ENCODE measurements around the gene COQ9.

Gene COQ9

DNA sequence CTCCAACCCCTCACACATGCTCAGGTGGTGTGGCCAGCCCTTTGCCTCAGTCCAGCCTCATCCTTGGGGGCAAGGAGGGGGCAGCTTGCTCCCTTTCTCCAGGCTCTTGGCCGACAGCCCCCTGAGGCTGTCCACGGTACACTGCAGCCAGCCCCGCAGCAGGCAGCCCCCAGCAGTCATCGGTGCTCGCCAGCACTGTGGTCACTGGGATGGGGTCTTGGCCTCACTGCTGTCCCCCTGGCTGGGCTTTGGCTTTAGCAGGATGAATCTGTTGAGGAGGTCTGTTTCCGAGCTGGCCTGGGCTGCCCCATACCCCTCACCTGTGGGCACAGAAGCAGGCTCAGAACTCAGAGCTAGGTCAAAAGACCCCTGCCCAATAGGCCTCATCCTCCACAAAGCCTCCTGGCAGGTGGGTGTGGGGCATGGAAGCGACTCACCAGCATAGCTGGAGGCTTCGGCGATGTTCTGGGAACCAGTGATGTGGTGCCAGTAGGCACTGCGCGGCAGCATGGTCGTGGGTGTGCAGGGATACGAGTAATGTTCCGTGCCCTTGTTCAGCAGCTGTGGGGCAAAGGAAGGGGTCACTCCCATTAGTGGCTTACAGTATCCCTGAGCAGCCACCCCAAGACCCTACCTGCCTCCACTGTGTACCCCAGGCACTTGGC lies 26.0 kb downstream of the COQ9 start:
- no peak for DNase-seq (ENCODE audit: low read depth)

DNA sequence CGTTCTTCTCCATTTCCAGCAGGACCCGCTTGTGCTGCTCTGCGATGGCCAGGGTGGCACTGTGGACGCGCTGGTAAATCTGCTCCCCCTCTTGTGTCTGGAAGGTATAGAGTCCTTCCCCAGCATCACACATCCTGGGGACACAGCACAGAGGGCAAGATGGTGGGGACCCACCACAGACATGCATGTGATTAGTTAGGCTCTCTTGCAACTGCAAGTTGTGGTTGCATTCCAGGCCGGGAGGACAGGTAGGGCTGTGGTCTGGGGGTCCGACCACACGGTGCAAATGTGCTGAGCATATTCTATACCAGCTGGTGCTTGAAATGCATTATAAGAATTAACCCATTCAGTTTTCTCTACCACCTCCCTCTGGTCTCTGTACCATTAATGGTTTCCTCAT lies 26.6 kb downstream of the COQ9 start:
- no peak for DNase-seq (ENCODE audit: low read depth)

DNA sequence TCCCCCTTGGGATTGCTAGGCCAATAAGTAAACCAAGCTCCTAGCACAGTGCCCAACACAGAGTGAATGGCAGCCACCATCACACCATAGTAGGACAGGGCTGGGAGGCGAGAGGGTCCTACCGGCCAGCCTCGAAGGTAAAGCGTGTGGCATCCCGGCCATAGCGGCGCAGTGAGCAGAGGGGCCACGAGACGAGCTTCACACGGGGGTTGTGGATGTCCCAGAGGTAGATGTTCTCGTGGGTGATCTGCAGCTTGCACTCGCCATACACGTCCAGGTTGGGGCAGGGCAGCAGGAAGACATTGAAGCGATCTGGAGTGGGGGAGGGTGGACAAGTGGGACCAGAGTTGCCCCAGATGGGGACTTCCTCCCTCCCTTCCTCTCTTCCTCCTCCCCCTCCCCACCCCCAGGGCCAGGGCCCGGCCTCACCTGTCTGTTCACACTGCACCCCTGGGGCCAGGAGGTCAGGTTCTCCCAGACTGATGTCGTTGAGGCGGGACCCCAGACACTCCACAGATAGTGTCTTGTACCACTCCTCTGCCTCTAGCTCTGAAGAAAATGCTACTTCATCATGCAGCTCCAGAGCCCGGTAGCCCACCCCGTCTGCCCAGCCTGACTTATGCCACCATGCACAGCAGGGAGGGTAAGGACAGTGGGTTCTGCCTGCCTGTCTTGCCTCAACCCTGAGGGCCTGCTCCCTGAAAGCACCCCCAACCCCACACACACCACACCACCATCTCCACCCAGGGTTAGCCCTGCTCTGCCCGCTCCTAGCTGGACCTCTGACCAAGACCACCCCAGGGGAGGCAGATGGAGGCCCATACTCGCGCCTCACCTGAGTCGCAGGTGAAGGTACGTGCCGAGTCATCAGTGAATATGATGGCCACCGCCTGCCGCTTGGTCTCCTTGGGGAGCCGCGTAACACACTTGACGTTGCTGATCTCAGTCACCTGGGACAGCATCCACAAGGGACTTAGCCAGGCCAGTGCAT lies 27.7 kb downstream of the COQ9 start:
- DNase-seq (ENCODE audit: low read depth) = no peak

DNA sequence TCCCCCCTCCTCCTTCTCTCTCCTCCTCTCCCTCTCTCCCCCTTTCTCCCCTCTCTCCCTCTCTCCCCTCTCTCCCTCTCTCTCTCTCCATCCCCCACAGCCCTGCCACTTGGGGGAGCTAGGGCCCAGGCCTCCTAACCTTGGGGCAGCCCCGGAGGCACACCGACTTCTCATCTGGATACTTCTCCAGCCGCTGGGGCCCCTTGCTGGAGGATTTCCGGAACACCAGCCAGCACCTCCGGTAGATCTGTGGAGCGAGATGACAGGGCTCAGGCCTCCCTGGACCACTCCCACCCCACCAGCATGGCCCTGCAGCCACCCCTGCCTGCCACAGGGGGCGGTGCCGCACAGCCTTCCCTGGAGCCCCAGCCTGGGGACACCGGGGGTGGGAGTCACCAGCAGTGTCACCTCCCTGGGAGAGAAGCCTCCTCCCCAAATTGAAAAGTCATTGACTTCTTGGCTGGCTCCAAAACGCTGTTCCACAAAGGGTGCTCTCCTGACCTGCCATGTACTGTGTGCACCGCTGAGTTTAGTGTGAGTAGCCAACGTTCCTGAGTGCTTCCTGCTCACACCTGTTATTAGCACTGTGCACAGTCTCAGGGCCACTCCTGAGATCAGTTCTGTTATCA lies 28.5 kb downstream of the COQ9 start:
- DNase-seq (ENCODE audit: low read depth) = peak; percentile 84

DNA sequence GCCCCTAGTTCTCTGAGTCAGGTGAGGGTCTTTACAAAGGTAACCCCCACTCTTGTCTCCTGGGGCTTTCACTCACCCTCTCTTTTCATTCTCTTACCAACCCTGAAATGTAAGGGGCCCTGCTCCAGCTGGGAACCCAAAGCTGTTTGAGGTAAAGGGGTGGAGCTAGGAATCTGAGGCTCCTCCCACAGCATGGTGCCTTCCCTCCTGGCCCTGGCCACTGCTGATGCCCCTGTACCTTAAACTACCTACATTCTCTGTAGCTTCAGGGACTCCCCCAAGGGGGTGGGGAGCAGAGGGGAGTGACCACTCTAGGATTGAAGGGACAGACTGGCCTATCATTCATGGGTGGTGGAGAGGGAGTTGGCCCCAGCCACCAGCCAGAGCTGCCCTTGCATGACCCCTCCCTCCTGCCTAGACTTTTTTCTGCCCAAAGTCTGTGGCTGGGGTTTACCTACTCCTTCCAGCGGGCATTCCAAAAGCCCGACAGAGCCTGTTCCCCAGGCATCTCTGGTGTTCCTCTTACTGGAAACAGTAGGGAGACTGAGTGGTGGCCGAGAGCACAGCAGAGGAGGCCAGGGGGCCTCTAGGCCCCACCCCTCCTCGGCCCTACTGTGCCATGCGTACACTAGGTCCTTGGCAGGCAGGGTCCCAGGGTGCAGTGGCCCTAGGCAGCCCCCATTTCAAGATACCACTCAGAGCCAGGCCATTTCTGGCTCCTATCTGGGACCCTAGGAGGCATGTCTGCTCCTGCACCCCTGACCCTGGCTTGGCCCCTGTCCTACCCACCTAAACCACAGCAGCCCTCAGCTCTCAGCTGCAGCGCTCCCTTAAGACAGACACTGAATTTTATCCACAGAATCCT lies 29.5 kb downstream of the COQ9 start:
- no peak for DNase-seq (ENCODE audit: low read depth)

DNA sequence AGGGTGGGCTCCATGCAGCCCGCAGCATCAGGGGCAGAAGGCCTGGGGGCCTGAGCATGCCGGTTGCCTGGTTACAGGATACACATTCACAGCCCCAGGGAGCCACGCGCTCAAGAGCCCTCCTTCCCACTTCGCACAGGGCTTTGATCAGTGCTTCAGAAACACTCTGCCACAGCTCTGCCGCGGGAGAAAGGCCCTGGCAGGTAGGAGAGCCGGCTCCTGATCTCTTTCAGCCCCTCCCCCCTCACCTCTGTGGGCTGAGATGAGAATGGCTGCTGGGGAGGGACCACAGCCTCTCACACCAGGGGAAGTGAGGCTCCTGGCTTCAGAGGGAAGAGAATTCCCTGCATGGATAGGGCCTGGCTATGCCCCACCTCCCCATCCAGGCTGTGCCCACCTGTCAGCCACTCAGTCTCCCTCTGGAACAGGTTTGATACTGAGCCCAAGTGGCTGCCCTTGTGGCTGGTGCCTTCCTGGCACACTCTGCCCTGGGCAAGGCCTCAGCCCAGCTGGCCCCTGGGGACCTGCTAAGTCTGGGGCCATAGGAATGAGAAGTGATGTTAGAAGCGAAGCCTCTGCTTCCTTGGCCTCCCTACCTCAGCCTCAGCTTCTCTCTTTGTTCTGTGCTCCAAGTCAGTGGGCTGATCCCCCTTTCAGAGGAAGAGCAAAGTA lies 30.4 kb downstream of the COQ9 start:
- no peak for DNase-seq (ENCODE audit: low read depth)

DNA sequence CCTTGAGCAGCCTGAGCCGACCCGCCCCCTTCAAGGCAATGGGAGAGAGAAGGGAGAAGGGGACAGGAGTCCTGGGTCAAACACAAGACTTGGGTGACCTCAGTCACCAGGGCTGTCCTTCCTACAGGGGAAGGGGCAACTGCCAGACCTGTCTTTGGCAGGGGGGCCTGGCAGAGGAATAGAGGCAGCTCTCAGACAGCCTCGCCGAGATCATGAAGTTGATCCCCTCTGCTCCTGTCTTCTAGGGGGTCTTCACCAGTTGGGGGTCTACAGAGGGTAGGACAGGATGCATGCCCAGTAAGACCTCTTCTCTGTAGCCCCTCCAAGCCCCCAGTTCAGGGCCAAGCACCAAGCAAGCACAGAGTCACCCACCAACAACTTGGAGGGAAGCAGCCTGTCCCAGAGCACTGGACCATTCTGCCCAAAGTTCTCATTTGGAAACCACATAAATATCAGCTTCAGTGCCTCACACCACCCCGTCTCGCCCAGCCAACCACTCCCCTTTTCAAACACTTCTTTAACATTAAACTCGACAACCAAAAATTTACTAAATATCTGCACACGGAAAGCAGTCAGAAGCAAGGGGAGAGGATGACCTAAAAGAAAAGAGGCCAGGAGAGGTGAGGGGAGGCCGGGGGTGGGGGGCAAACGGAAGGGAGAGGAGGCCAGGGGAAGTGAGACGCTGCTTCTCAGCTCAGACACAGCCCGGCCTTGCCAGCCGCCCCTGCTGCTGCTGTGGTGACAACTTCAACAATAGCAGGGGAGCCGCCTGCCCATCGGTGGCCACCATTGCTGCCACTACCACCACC lies 31.3 kb downstream of the COQ9 start:
- DNase-seq (ENCODE audit: low read depth) = no peak

DNA sequence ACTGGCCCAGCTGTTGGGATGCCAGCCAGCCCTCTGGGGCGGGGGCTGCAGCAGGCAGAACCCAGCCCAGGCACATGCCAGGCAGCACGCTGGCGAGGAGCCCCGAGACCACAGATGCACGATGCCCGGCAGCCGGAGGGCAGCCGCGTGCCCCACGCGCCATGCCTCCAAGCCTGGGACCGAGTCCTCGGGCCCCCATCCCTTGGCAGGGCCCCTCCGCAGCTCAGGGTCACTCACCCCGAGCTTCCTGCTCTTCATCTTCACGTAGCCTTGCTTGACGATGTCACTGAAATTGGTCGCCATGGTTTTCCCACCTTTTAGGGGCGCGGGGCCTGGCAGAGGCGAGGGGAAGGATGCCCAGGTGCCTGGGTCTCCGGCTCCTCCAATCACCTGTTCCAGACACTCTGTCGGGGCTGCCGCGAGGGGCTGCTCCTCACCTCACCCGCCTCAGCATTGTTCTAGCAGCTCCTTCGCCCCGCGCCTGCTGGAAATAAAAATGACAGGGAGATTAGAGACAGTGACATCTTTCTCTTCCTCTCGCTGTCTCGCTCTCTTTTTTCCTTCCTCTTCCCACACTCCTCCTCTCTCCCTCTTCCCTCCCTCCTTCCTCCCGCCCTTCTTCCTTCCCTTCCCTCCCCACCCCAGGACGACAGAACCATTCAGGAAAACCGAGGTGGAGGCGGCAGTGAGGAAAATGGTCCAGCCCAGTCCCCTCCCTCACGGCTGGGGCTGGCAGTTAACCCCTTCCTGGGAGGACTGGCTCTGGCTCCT lies 32.1 kb downstream of the COQ9 start:
- DNase-seq (ENCODE audit: low read depth) = no peak

DNA sequence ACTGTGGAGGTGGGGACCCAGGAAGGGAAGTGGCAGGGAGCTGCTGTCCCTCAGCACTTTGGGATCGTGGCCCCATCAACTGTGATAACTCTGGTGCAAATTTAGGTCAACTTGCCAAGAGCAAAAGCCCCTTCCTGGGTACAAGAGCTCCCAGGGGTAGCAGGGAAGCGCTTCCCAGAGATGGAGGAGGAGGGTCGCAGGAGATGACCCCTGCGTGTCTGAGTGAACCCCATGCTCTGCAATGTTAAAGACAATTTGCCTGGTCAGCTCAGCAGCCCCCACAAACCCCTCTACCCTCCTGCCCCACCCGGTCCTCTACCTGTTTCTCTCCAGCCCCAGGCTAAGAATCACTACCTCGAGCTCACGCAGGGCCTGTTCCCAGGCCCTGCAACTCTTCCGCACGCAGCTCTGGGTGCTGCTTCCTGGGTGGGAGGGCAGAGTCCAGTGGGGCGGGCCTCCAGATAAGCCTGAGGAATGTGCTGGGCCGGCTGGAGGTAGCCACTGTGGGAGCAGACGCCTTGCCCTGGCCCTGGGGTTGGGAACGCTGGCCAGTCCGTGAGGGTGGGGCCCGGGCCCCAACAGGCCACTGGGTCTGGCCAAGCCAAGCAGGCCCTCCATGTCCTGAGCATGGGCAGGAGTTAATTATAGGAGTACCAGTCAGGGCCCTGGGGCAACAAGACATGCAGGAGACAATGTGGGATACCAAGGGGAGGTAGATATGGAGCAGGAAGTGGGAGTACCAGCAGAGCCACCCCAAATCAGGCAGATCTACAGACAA lies 32.9 kb downstream of the COQ9 start:
- DNase-seq (ENCODE audit: low read depth) = no peak

DNA sequence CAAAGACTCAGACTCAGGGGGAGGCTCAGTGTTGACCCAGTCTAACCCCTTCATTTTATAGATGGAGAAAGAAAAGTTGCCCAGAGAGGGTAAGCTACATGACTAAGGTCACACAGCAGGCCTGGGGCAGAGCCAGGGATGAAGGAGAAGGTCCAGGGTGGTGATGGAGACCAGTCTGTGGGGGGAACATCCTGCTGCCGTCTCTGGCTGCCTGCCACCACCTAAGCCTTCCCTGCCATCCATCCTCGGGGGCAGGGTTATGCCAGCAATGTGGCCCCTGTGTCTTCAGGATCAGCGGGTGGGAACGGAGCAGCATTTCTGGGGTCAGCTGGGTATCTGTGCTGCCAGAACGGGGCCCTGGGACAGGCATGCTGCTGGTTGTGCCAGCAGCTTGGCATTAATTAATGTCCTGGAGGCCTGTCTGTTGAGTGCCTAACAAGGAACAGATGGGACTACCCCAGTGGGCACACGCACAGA lies 33.5 kb downstream of the COQ9 start:
- no peak for DNase-seq (ENCODE audit: low read depth)

DNA sequence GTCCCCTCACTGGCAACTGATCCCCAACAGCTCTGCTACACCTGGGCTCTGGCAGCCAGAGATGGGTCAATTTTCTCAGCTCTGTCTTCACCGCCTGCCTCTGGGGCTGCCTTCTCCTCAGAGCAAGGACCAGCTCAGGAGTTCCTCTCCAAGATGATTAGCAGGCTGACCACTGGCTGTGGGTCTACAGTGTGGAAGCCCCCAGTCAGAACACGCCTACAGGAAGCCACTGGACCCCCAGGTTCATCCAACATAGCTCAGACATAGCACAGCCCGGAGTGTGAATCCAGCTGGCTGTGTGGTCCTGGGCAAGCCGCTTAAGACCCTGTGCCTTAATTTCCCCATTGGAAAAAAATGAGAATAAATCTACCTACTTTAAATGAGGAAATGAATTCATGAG lies 34.1 kb downstream of the COQ9 start:
- DNase-seq (ENCODE audit: low read depth) = no peak

DNA sequence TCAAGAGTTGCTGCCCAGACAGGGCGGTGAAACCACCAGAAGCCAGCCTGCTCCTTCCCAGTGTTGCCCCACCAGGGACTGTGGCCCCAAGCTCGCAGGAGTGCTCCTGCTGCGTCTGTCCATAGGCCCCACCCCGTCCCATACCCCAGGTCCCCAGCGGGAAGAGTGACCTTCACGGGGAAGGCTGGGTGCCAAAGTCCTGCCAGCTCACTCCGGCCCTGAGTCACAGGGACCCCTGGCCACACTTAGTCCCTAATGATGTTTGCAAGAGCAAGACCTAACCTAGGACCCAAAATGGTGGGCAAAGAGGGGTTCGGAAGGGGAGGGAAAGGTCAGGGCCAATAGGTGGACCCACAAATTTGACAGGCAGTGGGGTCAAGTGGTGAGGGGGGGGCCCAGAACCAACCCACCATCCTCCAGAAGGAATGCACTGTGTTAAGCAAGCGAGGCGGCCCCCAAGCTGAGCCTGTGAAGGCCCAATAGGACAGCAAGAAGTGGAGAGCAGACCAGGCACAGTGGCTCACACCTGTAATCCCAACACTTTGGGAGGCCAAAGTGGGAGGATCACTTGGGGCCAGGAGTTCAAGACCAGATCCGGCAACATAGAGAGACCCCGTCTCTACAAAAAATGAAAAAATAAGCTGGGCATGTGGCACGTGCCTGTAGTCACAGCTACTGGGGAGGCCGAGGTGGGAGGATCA lies 35.7 kb downstream of the COQ9 start:
- no peak for DNase-seq (ENCODE audit: low read depth)

DNA sequence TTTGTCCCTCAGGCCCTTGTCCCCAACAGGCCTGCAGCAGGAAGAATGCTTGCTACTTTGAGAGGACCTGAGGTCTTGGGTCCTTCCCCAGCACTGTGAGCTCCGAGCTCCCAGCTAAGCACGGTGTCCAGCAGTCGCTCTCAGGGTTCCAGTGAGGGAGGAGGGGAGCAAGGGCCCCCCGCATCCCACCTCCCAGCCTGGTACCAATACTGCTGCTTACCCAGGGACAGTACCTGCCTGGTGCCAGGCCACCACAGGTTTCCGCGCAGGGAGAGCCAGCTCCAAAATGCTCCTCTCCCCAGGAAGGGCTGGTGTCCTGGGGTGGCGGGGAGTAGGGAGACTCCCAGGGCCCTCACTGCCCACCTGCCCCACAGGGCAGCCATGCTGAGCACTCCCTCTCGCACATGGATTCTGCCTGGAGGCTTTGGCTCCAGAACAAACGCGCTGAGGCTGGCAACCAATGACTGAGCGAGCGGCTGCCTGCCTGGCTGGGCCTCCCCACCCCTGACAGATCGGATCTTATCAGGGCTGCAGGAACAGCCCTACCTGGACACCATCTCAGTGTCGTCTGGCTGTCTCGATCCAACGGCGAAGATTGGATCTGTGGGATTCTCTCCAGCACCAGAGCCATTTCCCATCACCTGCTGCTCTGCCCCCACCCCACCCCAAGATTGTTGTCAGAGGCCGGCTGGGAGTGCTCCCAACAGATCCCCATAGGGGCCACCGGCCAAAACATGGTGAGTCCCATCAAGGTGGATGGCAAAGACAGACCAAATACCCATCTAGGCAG lies 36.6 kb downstream of the COQ9 start:
- no peak for DNase-seq (ENCODE audit: low read depth)

DNA sequence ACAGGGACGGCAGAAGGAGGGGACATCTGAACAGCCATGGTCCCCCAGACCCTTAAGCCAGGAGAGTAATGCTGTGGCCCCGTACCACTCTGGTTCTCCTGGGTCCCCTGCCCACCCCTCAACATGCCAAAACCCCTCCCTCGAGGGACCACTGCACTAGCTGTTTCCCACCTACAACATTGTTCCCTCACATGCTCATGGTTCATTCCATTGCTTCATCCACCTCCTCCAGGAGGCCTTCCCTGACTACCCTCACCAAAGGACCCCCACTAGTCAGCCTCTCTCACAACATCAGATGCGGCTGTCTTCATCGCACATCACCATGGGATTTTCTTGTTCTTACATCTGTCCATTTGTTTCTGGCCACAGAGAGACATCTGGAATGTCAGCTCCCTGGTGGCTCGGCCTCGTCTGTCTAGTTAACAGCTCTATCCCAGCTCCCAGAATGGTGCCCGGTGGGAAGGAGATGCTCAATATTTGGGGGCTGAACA lies 37.3 kb downstream of the COQ9 start:
- DNase-seq (ENCODE audit: low read depth) = no peak

DNA sequence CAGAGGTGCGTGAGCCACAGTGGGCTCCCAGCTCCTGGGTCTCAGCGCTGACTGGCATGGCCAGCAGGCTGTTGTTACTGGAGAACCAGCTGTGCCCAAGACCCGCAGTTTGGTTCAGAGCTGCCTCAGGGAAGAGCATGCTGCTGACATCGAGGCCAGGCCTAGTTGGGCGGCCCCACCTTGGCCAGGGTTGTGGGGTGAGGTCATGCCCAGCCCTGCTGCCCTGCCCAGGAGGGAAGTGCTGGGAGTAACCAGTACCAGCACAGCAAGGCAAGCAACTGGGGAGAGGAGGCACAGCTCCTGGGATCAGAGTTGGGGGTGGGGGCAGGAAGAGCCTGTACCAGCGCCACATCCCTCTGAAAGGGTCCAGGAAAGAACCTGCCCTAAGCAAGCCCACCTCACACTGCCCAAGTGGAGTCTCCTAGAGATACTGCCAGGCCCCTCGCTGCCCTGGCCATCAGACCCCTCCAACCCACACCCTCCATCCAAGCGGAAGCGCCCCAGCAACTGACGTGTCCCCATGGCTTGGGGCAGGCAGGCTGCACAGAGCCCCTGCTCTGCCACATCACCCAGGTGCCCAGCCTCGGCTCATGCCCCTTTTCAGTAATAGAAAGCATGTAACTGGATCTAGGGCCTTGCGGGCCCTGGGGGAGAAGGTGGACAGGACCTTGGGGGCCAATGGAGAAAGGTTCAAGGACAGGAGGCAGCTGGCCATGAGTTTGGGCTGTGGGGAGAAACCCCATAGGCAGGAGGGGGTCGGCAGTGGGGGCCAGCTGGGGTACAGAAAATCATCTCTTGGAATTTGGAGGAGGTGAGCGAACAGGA lies 38.0 kb downstream of the COQ9 start:
- no peak for DNase-seq (ENCODE audit: low read depth)
